ENCODE data around the gene RET.

Gene RET

GRCh38 chr10:43036481-43037428 lies 40.1 kb upstream of the RET start:
- H3K4me3 ChIP-seq (ENCODE audit: low read depth, low read length), result no peak overlapping the region
- no peak for TF ChIP-seq CTCF (IDR thresholded peaks at IDR 0.05; ENCODE audit: borderline replicate concordance, insufficient read depth, low read depth, low read length)

GRCh38 chr10:43037440-43037839 lies 39.4 kb upstream of the RET start:
- no peak for TF ChIP-seq CTCF (IDR thresholded peaks at IDR 0.05; ENCODE audit: borderline replicate concordance, insufficient read depth, low read depth, low read length)

GRCh38 chr10:43037942-43038782 lies 38.7 kb upstream of the RET start:
- no peak for TF ChIP-seq CTCF (IDR thresholded peaks at IDR 0.05; ENCODE audit: borderline replicate concordance, insufficient read depth, low read depth, low read length)
- H3K4me3 ChIP-seq (ENCODE audit: low read depth, low read length), result no peak overlapping the region

More at GRCh38 chr10:43037440-43037839, 39.4 kb upstream of the RET start:
- H3K4me3 ChIP-seq (ENCODE audit: low read depth, low read length), result no peak overlapping the region

GRCh38 chr10:43038783-43039623 lies 37.9 kb upstream of the RET start:
- no peak for TF ChIP-seq CTCF (IDR thresholded peaks at IDR 0.05; ENCODE audit: borderline replicate concordance, insufficient read depth, low read depth, low read length)
- no peak overlapping the region for H3K4me3 ChIP-seq (ENCODE audit: low read depth, low read length)

- TF ChIP-seq CTCF (IDR thresholded peaks at IDR 0.05; ENCODE audit: borderline replicate concordance, insufficient read depth, low read depth, low read length), result no peak
These were observed 37.0 kb upstream of the RET start for GRCh38 chr10:43039624-43040481.

More at GRCh38 chr10:43039624-43040481, 37.0 kb upstream of the RET start:
- H3K4me3 ChIP-seq (ENCODE audit: low read depth, low read length), result no peak overlapping the region

Data from GM12875 (cell line).